Fibroblast of lung (primary cell): ENCODE measurements around the gene CNPY4. TPM values are rescaled to one million over a fixed set of nuclear protein-coding genes. Genes with fewer than 3 reads are reported as not detected.

Source experiments
- DNase-seq, 2 donors: peaks; one replicate each; pipeline versions ENCODE4 v3.0.0 to v3.0.0-alpha.2; 2010; ENCODE audit warnings: low read depth in 2 of 2
- H2AFZ ChIP-seq: 2 replicates; pipeline ENCODE4 v1.5.1; 2012; ENCODE audit warnings: low read length, control low read depth, inconsistent platforms
- H3K27ac ChIP-seq: 2 replicates; pipeline ENCODE4 v1.5.1; 2011; ENCODE audit warnings: low read length, control low read depth; ENCODE audit not compliant: insufficient read depth
- H3K27me3 ChIP-seq: 2 replicates; pipeline ENCODE4 v1.5.1; 2011; ENCODE audit warnings: mild to moderate bottlenecking, low read length; ENCODE audit not compliant: control insufficient read depth, insufficient read depth
- H3K36me3 ChIP-seq: 2 replicates; pipeline ENCODE4 v1.5.1; 2011; ENCODE audit warnings: low read length; ENCODE audit not compliant: control insufficient read depth, insufficient read depth
- H3K4me1 ChIP-seq: 2 replicates; pipeline ENCODE4 v1.5.1; 2011; ENCODE audit warnings: low read length; ENCODE audit not compliant: control insufficient read depth, insufficient read depth; ENCODE audit errors: extremely low read depth
- H3K4me2 ChIP-seq: 2 replicates; pipeline ENCODE4 v1.5.1; 2011; ENCODE audit warnings: low read length, control low read depth; ENCODE audit not compliant: insufficient read depth; ENCODE audit errors: extremely low read depth
- H3K4me3 ChIP-seq, 4 experiments: fragments of 200-600 bp in 1 of 4; sonication (generic) in 1 of 4; replicated peaks in 1 of 4; 2 replicates each; pipeline ENCODE4 v1.5.1; 2011 to 2016; ENCODE audit warnings: low read length in 4 of 4, low read depth in 3 of 4, mild to moderate bottlenecking in 3 of 4, control low read depth in 2 of 4, inconsistent platforms in 1 of 4, mixed read lengths in 1 of 4; ENCODE audit not compliant: insufficient read depth in 1 of 4; ENCODE audit errors: control extremely low read depth in 1 of 4
- H3K79me2 ChIP-seq: 2 replicates; pipeline ENCODE4 v1.5.1; 2012; ENCODE audit warnings: mild to moderate bottlenecking, low read length, inconsistent platforms; ENCODE audit not compliant: control insufficient read depth, insufficient read depth
- H3K9ac ChIP-seq: 2 replicates; pipeline ENCODE4 v1.5.1; 2011; ENCODE audit warnings: mild to moderate bottlenecking, low read length, control low read depth; ENCODE audit not compliant: insufficient read depth
- H3K9me3 ChIP-seq: 2 replicates; pipeline ENCODE4 v1.5.1; 2012; ENCODE audit warnings: low read depth, low read length; ENCODE audit not compliant: control insufficient read depth, insufficient read depth
- H4K20me1 ChIP-seq: 2 replicates; pipeline ENCODE4 v1.5.1; 2011; ENCODE audit warnings: low read length; ENCODE audit not compliant: control insufficient read depth, insufficient read depth; ENCODE audit errors: extremely low read depth
- EZH2 ChIP-seq: IDR thresholded peaks from 2 replicates; pipeline ENCODE4 v1.5.1; 2012; ENCODE audit warnings: low read length, control low read depth, mild to moderate bottlenecking; ENCODE audit errors: missing control alignments
- polyA plus RNA-seq, 2 donors: library from polyadenylated mRNA; depleted of rRNA in 1 of 2; stranded (reverse) in 1 of 2; unstranded in 1 of 2; fragments of >200 nt; gene quantifications; 2 replicates each; pipeline ENCODE4 v1.2.1, GENCODE V29; 2011 to 2012; ENCODE audit warnings: missing spikeins in 1 of 2
- total RNA-seq: library from RNA; depleted of rRNA; stranded (reverse); fragments of >200 nt; gene quantifications from 2 replicates; pipeline ENCODE4 v1.2.1, GENCODE V29; 2014
- TF ChIP-seq, protein P1 (sequence below), 2 donors: IDR thresholded peaks in 1 of 2; conservative IDR thresholded peaks in 1 of 2; 1 replicate in 1 of 2; 2 replicates in 1 of 2; pipeline ENCODE4 v1.5.1; 2011 to 2012; ENCODE audit warnings: low read length in 2 of 2, control low read depth in 1 of 2, inconsistent platforms in 1 of 2, low read depth in 1 of 2, mild to moderate bottlenecking in 1 of 2

The CNPY4 gene
- total and polyA plus RNA-seq, 2 donors (not counting 1 experiment from before 2014, with no cell fraction given) = 21.6 to 40.7 TPM

DNA sequence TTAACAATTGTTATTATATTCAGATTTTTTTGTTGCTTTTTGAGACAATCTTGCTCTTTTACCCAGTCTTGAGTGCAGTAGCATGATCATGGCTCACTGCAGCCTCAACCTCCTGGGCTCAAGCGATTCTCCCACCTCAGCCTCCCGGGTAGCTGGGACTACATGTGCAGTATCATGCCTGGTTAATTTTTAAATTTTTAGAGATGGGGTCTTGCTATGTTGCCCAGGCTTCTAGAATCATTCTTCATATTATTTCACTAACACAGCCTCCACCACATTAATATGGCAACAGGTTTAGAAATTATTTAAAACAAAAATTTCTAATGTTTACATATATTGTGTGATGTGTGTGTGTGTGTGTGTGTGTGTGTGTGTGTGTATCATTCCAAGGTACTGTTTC, 27.8 kb downstream of the CNPY4 start:
- Histone ChIP-seq H2AFZ (no peak overlapping the region), H3K4me1 (no peaks in the 10 kb centered on the region), H3K9ac (no peak overlapping the region), H3K79me2 (peaks cover 8% of the 10 kb centered on the region), H3K27me3 (no peaks in the 10 kb centered on the region), H3K4me2 (no peak overlapping the region), H3K4me3 (no peak overlapping the region), H3K9me3 (no peaks in the 10 kb centered on the region), H3K27ac (no peak overlapping the region), H3K36me3 (no peaks in the 10 kb centered on the region), H4K20me1 (no peaks in the 10 kb centered on the region)
- TF ChIP-seq, protein P1, sequence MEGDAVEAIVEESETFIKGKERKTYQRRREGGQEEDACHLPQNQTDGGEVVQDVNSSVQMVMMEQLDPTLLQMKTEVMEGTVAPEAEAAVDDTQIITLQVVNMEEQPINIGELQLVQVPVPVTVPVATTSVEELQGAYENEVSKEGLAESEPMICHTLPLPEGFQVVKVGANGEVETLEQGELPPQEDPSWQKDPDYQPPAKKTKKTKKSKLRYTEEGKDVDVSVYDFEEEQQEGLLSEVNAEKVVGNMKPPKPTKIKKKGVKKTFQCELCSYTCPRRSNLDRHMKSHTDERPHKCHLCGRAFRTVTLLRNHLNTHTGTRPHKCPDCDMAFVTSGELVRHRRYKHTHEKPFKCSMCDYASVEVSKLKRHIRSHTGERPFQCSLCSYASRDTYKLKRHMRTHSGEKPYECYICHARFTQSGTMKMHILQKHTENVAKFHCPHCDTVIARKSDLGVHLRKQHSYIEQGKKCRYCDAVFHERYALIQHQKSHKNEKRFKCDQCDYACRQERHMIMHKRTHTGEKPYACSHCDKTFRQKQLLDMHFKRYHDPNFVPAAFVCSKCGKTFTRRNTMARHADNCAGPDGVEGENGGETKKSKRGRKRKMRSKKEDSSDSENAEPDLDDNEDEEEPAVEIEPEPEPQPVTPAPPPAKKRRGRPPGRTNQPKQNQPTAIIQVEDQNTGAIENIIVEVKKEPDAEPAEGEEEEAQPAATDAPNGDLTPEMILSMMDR (conservative IDR thresholded peaks at IDR 0.05 in 1 of 2, IDR thresholded peaks at IDR 0.05 in 1 of 2; ENCODE audit: low read depth in 1 of 2, low read length in 2 of 2) = no peak
- no peak for TF ChIP-seq EZH2
- no peak for DNase-seq

- no peak for DNase-seq
- Histone ChIP-seq H3K4me2 (peak overlapping the region; percentile 98), H3K27ac (peak overlapping the region; percentile 57), H2AFZ (peak overlapping the region; percentile 92), H3K4me1 (no peaks in the 10 kb centered on the region), H3K9me3 (no peaks in the 10 kb centered on the region), H3K9ac (no peak overlapping the region), H3K4me3 (peak overlapping the region; percentile 35 to 93 (median 68)), H3K36me3 (no peaks in the 10 kb centered on the region), H3K79me2 (peaks cover 8% of the 10 kb centered on the region), H4K20me1 (no peaks in the 10 kb centered on the region), H3K27me3 (no peaks in the 10 kb centered on the region)
- TF ChIP-seq, protein P1 (conservative IDR thresholded peaks at IDR 0.05 in 1 of 2, IDR thresholded peaks at IDR 0.05 in 1 of 2; ENCODE audit: low read depth in 1 of 2, low read length in 2 of 2) = no peak
- no peak for TF ChIP-seq EZH2
These were observed 28.8 kb downstream of the CNPY4 start for GRCh38 chr7:100148225-100148558.

DNA sequence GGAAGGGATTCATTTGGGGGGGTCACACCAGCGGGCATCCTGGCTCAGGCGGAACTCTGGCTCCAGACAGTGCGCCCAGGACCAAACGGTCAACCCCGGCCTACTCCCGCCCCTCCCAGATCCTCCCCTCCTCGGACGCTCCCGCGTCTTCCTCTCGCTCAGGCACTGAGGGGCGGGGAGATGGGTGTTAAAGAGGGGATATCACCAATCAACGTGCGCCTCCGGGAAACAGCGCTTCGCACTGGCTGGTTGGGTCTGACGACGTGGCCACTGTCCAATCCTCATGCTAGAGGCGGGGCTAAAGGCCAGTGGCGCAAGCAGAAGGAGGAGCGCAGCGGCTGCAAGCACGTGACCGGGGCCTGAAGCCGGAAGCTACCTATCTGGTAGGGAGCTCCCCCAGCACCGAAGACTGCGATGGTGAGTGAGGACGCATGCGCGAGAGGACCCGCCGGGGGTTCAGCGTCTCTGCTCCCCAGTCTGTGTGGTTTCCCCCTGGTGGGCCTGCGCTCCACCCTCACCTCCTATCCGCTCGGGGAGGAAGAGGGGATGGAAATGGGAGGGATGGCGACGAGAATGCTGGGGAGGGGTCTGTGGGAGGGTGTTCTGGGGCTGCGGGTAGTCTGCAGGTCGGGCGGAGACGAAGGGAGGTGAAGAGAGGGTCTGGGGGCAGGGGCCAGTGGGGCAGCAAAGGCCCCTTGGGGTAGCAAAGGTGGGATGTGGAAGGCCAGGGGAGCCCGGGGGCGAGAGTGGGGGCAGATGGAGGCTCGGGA, 29.3 kb downstream of the CNPY4 start, which contains the start of gene LAMTOR4:
TSS of gene LAMTOR4 (plus strand) at position 360 of the 770 bp plus-strand sequence. CDS start at position 415, 55 bp downstream.
- H3K4me1 ChIP-seq = no peaks in the 10 kb centered on the region
- peak within 1 kb of the TSS; percentile 84 to 97 (median 92) for H3K4me3 ChIP-seq
- H3K36me3 ChIP-seq = no peaks in the 10 kb centered on the region
- peak; percentile 99 for DNase-seq
- H4K20me1 ChIP-seq = no peaks in the 10 kb centered on the region
- H3K79me2 ChIP-seq = peaks cover 8% of the 10 kb centered on the region
- H3K4me2 ChIP-seq = peak within 1 kb of the TSS; percentile 98
- peak within 1 kb of the TSS; percentile 79 for H3K9ac ChIP-seq
- H3K27me3 ChIP-seq = no peaks in the 10 kb centered on the region
- H3K27ac ChIP-seq = peak within 1 kb of the TSS; percentile 85
- H3K9me3 ChIP-seq = no peaks in the 10 kb centered on the region
- TF ChIP-seq, protein P1 (conservative IDR thresholded peaks at IDR 0.05 in 1 of 2, IDR thresholded peaks at IDR 0.05 in 1 of 2; ENCODE audit: low read depth in 1 of 2, low read length in 2 of 2) = no peak
- TF ChIP-seq EZH2 = no peak
- peak within 1 kb of the TSS; percentile 93 for H2AFZ ChIP-seq
